Fibroblast of peridontal ligament (primary cell): ENCODE data around the gene UBASH3A.

Experiments used
- DNase-seq: peaks from one replicate; pipeline ENCODE4 v3.0.0-alpha.2; 2010; ENCODE audit errors: extremely low read depth

Gene UBASH3A

DNA sequence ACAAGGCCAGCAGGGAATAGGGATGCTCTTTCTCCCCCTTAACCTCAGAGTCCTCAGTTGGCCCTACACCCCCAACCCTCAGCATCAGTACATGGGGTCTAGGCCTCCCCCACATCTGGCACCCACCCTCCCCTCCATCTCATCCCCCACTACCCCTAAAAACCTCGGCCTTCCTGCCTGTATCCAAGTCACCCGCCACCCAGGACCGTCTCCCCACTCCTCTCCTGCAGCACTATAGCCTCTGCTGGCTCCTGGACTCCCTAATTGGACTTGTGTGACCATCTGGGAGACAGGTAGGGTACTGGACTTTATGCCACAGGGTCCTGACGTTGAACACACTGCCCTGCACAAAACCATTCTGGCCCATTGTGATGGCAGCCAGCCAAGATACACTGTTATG, 86.3 kb downstream of the UBASH3A start:
- no peak for DNase-seq

GRCh38 chr21:42490720-42491119, 87.0 kb downstream of the UBASH3A start:
- no peak for DNase-seq

DNA sequence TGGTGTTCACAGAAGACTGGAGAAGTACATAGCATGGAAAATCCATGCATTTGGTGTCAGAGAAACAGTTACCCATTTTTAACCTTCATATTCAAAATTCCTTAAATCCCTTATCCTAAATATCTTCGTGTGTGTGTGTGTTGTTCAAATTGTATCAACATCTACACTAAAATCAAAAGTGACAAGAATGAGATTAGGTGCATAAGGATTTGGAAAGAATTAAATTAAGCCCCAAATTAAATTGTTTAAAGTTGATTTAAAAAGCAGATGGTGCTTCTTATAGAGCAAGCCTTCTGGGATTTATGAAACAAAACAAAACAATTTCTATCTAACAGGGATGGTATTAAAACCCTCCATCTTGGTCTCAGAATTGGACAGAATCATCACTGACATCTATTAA, 87.6 kb downstream of the UBASH3A start:
- no peak for DNase-seq

DNA sequence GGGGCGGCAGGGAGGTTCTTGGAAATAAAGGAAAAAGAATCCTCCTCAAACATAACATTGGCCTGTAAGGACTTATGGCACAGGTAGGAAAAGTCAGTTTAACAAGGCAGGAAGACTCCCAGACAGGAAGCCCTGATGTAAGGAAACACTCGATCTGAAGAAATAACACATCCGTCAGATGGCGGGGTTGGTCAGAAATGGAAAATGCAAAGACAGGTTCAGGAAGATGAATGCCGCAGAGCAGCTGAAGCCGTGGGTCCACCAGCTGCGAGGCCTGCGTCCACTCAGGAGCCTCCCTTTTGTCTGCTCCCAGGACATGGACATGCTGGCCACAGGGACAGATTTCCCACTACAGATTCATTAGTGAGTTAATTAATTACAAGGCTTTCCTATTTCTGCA, 88.5 kb downstream of the UBASH3A start:
- no peak for DNase-seq

DNA sequence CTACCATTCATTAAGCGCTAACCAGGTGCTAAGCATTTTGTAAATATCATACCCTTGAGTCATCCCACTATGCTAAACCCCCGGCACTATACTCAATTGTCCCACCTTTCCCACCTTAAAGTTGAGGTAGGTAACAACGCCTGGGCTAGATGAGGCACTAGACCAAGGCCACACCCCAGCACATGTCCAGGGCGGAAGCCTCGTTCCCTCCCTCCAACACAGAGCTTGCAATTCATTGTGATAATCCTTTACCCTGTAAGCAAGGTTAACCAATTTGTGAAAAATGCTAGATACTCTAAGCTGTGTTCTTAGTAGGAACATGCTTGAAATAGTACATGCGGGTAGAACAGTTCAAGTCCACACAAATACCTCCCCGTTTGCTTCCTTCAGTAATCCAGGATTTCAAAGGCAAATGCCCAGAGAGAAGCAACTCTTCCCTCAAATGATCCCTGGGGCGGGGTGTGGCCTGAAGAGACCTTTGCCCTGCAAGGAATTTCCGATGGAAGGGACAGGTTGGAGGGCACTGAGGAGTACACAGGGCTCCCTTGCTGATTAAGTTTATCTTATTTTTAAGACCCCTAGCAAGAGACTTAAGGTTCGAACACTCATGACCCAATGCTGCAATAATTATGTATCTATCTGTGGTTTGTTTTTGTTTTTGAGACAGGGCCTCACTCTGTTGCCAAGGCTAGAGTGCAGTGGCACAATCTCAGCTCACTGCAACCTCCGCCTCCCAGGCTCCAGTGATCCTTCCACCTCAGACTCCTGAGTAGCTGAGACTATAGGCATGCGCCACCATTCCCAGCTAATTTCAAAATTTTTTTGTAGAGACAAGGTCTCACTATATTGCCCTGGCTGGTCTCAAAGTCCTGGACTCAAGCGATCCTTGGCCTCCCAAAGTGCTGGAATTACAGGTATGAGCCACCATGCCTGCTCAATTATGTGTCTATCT, 89.7 kb downstream of the UBASH3A start:
- DNase-seq = no peak

DNA sequence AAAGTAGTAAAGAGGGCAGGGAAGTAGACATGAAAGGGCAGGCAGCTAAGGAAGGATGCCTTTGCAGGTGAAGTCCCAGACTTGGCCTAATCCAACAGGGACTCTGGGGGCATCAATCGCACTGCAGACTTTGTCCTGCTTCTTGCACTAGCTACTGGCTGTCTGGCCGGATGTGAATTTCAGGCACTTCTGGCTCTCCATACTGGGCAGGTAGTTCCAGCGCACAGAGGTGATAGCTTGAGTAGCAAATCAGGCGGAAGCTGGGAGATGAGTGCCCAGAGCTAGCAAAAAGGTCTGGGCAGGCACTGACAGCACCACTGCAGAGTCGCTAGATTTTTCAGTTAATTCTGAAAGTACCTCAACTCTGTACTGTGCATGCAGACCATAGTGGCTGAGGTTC, 91.3 kb downstream of the UBASH3A start:
- no peak for DNase-seq

DNA sequence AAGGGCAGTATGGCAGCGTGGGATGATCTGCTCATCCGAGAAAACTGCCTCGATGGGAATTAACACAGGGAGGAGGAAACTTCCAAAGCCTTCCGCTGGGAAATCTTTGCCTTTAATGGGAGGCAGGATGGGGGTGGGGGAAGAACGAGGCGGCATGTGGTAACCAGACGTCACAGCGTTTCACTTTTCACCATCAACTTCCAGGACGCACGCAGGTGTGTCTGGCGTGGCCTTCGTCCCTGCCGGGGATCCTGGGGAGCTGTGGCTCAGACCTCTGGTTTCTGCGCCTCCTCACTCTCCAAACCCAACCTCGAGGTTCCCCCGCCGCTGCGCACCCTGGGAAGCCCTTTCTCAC, 92.0 kb downstream of the UBASH3A start:
- DNase-seq = no peak

DNA sequence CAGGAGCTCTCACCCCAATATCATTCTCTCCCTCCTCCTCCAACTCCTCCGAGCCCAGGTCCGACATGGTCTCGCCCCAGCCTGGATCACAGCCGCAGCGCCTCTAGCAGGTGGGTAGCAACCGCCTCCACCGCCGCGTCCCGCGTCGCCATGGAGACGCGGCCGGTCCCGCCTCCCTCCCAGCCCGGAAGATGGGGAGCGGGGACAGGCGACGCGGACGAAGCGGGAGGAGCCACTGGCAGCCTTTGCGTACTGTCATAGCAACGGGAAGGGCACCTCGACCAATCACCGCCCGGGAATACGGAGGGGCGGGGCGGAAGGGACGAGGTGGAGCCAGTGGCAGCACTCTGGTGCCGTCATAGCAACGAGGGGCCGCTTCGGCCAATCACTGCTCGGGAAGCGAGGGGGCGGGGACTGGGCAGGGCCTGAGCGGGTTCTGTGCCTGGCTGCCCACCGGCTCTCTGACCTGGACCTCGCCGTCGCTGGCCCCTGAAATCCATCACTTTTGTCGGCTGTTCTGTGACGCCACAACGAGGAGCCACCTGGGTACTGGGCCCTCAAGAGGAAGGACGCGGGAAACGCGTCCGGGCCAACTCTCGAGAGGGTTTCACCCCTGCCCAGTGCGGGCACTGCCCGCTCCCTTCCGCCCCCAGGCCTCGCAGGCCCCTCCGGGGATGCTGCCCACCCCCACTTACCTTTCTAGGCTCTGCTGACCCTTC, 92.6 kb downstream of the UBASH3A start, which contains the start of gene RSPH1:
Gene RSPH1, minus strand, starts transcription at position 105 of the 719 bp plus-strand sequence. Its CDS starts 38 bp downstream, at position 67.
- DNase-seq = peak; percentile 89

DNA sequence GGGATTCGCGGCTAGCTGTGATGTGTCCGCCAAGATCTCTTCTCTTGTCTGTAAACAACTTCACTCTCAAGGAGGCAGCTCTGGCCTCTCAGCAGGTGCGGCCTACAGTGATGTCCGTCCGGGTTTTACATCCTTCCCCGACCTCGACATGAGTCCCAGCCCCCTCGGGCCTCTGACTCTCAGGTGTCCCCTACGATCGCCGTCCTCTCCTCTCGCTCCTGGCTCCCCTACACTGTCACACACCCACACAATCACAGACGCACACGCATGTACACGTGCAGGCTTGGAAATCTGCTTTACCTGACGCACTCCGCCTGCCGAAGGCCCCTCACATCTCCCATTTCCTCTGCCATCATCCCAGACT, 93.1 kb downstream of the UBASH3A start:
- DNase-seq = no peak
